SU-DHL-6 (cell line): ENCODE results near the gene MCM5.

Experiments used
- EZH2phosphoT487 ChIP-seq: fragments of 200-600 bp; sonication (generic), shearing (Covaris generic); conservative IDR thresholded peaks from 2 replicates; pipeline ENCODE4 v1.6.1; 2018; ENCODE audit warnings: mild to moderate bottlenecking, antibody characterized with exemption, low read length, moderate library complexity, mixed read lengths
- TF ChIP-seq, protein P1 (sequence below): fragments of 200-600 bp; sonication (generic); IDR thresholded peaks from one replicate; pipeline ENCODE4 v1.5.1; 2017; ENCODE audit warnings: antibody characterized with exemption, mild to moderate bottlenecking, low read length, moderate library complexity; ENCODE audit not compliant: insufficient read depth, poor library complexity, severe bottlenecking

DNA sequence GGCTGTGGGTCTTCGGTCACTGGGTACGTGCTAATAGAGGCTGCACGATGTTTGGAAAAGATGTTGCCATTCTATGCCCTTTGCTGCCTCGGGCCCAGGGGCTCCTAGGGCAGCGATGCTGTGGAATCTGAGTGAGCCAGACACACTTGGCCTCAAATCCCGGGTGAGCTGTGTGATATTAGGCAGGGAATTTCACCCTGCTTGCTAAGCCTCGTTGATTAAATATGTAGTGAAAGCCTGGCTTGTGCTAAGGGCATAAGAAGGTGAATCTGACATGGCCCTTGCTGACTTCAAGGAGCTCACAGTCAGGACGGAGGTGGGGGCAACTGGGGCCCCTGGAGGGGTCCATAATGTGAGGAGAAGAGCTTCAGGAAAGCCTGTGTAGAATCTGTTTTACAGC lies 24.4 kb upstream of the MCM5 start:
- TF ChIP-seq, protein P1, sequence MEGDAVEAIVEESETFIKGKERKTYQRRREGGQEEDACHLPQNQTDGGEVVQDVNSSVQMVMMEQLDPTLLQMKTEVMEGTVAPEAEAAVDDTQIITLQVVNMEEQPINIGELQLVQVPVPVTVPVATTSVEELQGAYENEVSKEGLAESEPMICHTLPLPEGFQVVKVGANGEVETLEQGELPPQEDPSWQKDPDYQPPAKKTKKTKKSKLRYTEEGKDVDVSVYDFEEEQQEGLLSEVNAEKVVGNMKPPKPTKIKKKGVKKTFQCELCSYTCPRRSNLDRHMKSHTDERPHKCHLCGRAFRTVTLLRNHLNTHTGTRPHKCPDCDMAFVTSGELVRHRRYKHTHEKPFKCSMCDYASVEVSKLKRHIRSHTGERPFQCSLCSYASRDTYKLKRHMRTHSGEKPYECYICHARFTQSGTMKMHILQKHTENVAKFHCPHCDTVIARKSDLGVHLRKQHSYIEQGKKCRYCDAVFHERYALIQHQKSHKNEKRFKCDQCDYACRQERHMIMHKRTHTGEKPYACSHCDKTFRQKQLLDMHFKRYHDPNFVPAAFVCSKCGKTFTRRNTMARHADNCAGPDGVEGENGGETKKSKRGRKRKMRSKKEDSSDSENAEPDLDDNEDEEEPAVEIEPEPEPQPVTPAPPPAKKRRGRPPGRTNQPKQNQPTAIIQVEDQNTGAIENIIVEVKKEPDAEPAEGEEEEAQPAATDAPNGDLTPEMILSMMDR, result no peak
- no peak for TF ChIP-seq EZH2phosphoT487
